GM10248 (cell line): ENCODE results near the gene SPATA3.
"Not testable (repeated sequence)": the region's sequence is repeated elsewhere in the genome, so short reads cannot be mapped to it uniquely, and the experiment has no call there.

Source experiments
- CTCF ChIA-PET: fragments of 300-600 bp; sonication (Branson Sonifier 250); formaldehyde crosslinking; extraction: SDS; loops from one replicate; lab custom pipeline; 2021; ENCODE audit warnings: antibody characterized with exemption; lab: Yijun Ruan, JAX
- POLR2A ChIA-PET: fragments of 350-650 bp; sonication (Branson Sonifier 250); formaldehyde crosslinking; extraction: SDS; loops from one replicate; lab custom pipeline; 2020; ENCODE audit warnings: antibody characterized with exemption; lab: Yijun Ruan, JAX
- DNase-seq: peaks from one replicate; pipeline ENCODE4 v3.0.0; 2012; ENCODE audit errors: extremely low spot score
- TF ChIP-seq, protein P1 (sequence below): IDR thresholded peaks from 2 replicates; pipeline ENCODE4 v1.5.1; 2012; ENCODE audit warnings: mild to moderate bottlenecking, low read depth; ENCODE audit errors: extremely low read depth, missing control alignments, control extremely low read depth

SPATA3 gene

GRCh38 chr2:230957756-230958391 is 38.0 kb upstream of the SPATA3 start:
- CTCF ChIA-PET = interaction anchor here (1.1 to 27.0 kb wide), 3 partner anchors 8 to 32 kb away, joined by 4 to 305 read pairs (median 4); partner anchors contain the start of gene GPR55
- POLR2A ChIA-PET = interaction anchor here (1.2 to 2.0 kb wide), 2 partner anchors 10 to 28 kb away, joined by 3 to 7 read pairs; no protein-coding TSS in a partner anchor
- DNase-seq = no peak
- TF ChIP-seq, protein P1, sequence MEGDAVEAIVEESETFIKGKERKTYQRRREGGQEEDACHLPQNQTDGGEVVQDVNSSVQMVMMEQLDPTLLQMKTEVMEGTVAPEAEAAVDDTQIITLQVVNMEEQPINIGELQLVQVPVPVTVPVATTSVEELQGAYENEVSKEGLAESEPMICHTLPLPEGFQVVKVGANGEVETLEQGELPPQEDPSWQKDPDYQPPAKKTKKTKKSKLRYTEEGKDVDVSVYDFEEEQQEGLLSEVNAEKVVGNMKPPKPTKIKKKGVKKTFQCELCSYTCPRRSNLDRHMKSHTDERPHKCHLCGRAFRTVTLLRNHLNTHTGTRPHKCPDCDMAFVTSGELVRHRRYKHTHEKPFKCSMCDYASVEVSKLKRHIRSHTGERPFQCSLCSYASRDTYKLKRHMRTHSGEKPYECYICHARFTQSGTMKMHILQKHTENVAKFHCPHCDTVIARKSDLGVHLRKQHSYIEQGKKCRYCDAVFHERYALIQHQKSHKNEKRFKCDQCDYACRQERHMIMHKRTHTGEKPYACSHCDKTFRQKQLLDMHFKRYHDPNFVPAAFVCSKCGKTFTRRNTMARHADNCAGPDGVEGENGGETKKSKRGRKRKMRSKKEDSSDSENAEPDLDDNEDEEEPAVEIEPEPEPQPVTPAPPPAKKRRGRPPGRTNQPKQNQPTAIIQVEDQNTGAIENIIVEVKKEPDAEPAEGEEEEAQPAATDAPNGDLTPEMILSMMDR = no peak

DNA sequence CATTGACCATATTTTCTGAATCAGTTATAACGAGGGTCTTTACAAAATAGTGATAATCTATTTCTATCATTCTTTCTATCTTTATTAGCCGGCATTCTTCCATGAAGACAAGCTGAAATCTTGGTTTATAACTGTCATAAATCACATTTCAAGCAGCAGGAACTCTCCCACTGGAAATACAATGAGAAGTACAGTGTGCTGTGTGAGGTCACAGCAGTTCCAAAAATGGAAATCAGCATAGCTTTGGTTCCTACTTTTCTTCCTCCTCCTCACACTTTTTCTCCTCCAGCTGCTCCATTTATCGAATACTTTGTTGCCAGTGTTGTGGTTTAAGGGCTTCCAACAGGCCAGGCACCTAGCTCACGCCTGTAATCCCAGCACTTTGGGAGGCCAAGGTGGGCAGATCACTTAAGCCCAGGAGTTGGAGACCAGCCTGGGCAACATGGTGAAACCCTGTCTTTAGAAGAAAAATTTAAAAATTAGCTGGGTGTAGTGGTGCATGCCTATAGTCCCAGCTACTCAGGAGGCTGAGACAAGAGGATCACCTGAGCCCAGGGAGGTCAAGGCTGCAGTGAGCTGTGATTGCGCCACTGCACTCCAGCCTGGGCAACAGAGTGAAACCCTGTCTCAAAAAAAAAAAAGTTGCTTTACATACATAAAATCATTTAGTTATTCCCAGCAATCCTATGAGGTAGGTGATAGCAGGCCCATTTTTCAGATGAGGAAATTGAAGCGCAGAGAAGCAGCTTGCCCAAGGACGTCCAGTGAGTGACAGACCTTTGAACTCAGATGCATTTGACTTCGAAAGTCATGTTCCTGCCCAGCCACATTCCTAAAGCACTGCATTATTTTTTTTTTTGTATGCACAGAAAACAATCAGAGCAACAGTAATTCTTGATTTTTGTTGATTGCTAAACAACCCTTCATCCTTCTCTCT is 36.8 kb upstream of the SPATA3 start:
- ChIA-PET CTCF (interaction anchor here (1.0 to 2.5 kb wide), 9 partner anchors 11 to 94 kb away, joined by 3 to 16 read pairs (median 3); no protein-coding TSS in a partner anchor), POLR2A (interaction anchor here (0.5 to 1.4 kb wide), 8 partner anchors 11 to 122 kb away, joined by 3 to 7 read pairs (median 3); no protein-coding TSS in a partner anchor)

DNA sequence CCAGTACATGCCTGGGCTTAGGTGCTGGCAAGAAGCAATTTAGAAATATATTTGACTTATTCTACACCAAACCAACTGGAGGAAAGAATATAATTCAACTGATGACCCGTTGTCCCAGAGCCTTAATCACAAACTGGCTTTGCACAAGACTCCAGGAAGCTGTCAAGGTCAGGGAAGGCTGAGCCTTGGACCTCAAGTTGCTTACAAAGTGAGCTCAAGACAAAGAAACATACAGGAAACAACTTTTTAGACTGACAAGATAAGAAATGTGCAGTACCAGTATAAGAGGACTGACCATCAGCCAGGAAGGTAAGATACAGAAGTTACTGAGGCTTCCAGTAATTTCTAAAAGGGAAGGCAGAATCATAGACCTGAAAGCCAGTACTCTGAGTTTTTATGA is 35.9 kb upstream of the SPATA3 start:
- TF ChIP-seq, protein P1 = no peak
- DNase-seq = no peak
- ChIA-PET CTCF (interaction anchor here (1.0 to 2.5 kb wide), 6 partner anchors 10 to 93 kb away, joined by 3 to 16 read pairs (median 3); no protein-coding TSS in a partner anchor), POLR2A (interaction anchor here (0.7 to 1.4 kb wide), 4 partner anchors 12 to 37 kb away, joined by 3 to 7 read pairs (median 3); no protein-coding TSS in a partner anchor)

More for the DNA sequence above, 36.8 kb upstream of the SPATA3 start:
- TF ChIP-seq, protein P1 = no peak
- DNase-seq = no peak

GRCh38 chr2:230961091-230961491 is 34.8 kb upstream of the SPATA3 start:
- POLR2A ChIA-PET = no interaction called here
- CTCF ChIA-PET = no interaction called here
- TF ChIP-seq, protein P1 = no peak
- no peak for DNase-seq

DNA sequence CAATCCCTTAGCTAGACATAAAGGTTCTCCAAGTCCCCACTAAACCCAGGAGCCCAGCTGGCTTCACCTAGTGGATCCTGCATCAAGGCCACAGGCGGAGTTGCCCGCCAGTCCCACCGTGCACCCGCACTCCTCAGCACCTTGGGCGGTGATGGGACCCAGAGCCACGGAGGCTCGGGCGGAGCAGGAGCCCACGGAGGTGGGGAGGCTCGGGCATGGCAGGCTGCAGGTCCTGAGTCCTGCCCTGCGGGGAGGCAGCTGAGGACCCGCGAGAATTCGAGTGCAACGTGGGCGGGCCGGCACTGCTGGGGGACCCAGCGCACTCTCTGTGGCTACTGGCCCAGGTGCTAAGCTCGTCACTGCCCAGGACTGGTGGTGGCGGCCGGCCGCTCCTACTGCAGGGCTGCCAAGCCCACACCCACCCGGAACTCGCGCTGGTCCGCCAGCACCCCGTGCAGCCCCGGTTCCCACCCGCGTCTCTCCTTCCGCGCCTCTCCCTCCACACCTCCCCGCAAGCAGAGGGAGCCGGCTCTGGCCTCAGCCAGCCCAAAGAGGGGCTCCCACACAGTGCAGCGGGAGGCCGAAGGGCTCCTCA is 31.7 kb upstream of the SPATA3 start:
- DNase-seq = no peak
- ChIA-PET POLR2A (no interaction called here), CTCF (interaction anchor here (1.0 to 2.4 kb wide), 5 partner anchors 11 to 22 kb away, joined by 3 to 8 read pairs (median 4); no protein-coding TSS in a partner anchor)
- TF ChIP-seq, protein P1 = no peak

- DNase-seq = no peak
- CTCF ChIA-PET = interaction anchor here (1.0 to 4.5 kb wide), 6 partner anchors 9 to 97 kb away, joined by 3 to 17 read pairs (median 4); no protein-coding TSS in a partner anchor
- POLR2A ChIA-PET = interaction anchor here (0.6 kb wide), 1 partner anchor 1179 kb away, joined by 5 read pairs; no protein-coding TSS in a partner anchor
- TF ChIP-seq, protein P1 = no peak
Observed at GRCh38 chr2:230967113-230967512, 28.8 kb upstream of the SPATA3 start.

- POLR2A ChIA-PET = interaction anchor here (1.2 to 1.3 kb wide), 2 partner anchors 13 to 16 kb away, joined by 4 to 5 read pairs; no protein-coding TSS in a partner anchor
- CTCF ChIA-PET = interaction anchor here (1.0 to 4.5 kb wide), 5 partner anchors 9 to 98 kb away, joined by 3 to 17 read pairs (median 8); no protein-coding TSS in a partner anchor
- not testable (repeated sequence) for DNase-seq
Observed at GRCh38 chr2:230968314-230968713, 27.6 kb upstream of the SPATA3 start.
